Mesothelial cell of epicardium (in vitro differentiated cells): ENCODE data around the gene BARX2. TPM values are rescaled to one million over a fixed set of nuclear protein-coding genes. Genes with fewer than 3 reads are reported as not detected.

Source experiments
- DNase-seq, 2 experiments: peaks; one replicate each; pipeline ENCODE4 v3.0.0; 2021; ENCODE audit warnings: low spot score in 2 of 2; ENCODE audit not compliant: unreplicated experiment in 2 of 2
- H3K27ac Mint-ChIP-seq: 2 replicates; pipeline ENCODE4 v1.8.0; 2021; ENCODE audit warnings: mixed read lengths
- H3K27me3 Mint-ChIP-seq: 2 replicates; pipeline ENCODE4 v1.8.0; 2021; ENCODE audit warnings: low read depth, mixed read lengths
- H3K36me3 Mint-ChIP-seq: 2 replicates; pipeline ENCODE4 v1.8.0; 2021; ENCODE audit warnings: mixed read lengths
- H3K4me1 Mint-ChIP-seq: 2 replicates; pipeline ENCODE4 v1.8.0; 2021; ENCODE audit warnings: mixed read lengths
- H3K4me3 Mint-ChIP-seq: 2 replicates; pipeline ENCODE4 v1.8.0; 2021; ENCODE audit warnings: mild to moderate bottlenecking, moderate library complexity, mixed read lengths
- H3K9me3 Mint-ChIP-seq: 2 replicates; pipeline ENCODE4 v1.8.0; 2021; ENCODE audit warnings: mixed read lengths
- total RNA-seq: library from RNA; stranded (reverse); gene quantifications from 3 replicates; pipeline ENCODE4 v1.2.1, GENCODE V29; 2021
- TF ChIP-seq, protein P1 (sequence below): fragments of 200-600 bp; sonication (generic); IDR thresholded peaks from one replicate; pipeline ENCODE4 v1.5.0; 2021; ENCODE audit warnings: antibody characterized with exemption; ENCODE audit not compliant: unreplicated experiment

Gene BARX2
- total RNA-seq, 1 donor from 2014 or later: 69.9 TPM

DNA sequence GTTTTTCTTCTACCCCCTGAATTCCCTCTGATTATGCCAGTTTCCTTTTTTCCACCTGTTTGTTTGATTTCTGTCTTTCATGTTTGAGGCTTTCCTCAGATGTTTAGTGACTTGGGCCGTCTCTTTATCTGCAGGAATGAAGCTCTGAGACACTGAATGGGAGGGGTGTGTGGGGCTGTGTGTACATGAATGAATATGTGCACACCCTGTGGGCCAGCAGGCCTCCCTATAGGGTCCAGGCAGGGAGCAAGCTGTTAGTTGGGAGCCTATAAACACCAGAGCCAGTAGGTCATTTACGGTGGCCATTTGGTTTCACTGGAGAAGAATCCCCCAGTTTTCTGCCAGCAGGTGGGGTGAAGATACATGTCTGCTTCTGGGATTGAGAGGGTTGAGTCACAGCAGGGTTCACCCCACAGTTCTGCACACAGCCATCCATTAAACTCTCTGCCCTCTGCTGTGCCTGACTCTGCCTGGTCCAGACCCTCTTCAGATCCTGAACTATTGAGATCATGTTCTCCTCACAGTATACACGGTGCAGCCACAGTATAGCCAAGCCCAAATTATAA, 34.8 kb downstream of the BARX2 start:
- Mint-ChIP-seq H3K27ac (peak overlapping the region; percentile 48), H3K27me3 (no peaks in the 10 kb centered on the region), H3K4me1 (peaks cover 14% of the 10 kb centered on the region)

DNA sequence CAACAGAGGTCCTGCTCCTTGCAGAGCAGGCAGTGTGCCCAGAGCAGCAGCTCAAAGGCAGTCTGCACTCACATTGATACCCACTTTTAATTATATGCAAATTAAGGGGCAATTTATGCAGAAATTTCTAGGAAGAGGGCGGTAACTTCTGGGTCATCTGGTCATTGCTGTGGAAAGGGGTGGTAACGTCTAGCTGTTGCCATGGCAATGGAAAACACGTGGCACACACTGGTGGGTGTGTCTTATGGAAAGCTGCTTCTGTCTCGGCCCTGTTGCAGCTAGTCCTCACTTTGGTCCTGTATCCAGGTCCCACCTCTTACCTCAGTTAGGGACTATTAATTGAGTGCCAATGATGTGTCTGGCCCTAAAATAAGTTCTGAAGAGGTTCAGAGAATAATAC, 36.8 kb downstream of the BARX2 start:
- no peak overlapping the region for H3K27ac Mint-ChIP-seq
- TF ChIP-seq, protein P1, sequence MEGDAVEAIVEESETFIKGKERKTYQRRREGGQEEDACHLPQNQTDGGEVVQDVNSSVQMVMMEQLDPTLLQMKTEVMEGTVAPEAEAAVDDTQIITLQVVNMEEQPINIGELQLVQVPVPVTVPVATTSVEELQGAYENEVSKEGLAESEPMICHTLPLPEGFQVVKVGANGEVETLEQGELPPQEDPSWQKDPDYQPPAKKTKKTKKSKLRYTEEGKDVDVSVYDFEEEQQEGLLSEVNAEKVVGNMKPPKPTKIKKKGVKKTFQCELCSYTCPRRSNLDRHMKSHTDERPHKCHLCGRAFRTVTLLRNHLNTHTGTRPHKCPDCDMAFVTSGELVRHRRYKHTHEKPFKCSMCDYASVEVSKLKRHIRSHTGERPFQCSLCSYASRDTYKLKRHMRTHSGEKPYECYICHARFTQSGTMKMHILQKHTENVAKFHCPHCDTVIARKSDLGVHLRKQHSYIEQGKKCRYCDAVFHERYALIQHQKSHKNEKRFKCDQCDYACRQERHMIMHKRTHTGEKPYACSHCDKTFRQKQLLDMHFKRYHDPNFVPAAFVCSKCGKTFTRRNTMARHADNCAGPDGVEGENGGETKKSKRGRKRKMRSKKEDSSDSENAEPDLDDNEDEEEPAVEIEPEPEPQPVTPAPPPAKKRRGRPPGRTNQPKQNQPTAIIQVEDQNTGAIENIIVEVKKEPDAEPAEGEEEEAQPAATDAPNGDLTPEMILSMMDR: no peak
- no peak for DNase-seq
- no peaks in the 10 kb centered on the region for H3K27me3 Mint-ChIP-seq
- no peaks in the 10 kb centered on the region for H3K9me3 Mint-ChIP-seq
- H3K36me3 Mint-ChIP-seq: peaks cover 3% of the 10 kb centered on the region
- H3K4me1 Mint-ChIP-seq: peaks cover 22% of the 10 kb centered on the region
- H3K4me3 Mint-ChIP-seq: no peak overlapping the region

More for the DNA sequence above, 34.8 kb downstream of the BARX2 start:
- TF ChIP-seq, protein P1: no peak
- DNase-seq: no peak
- Mint-ChIP-seq H3K36me3 (peaks cover 3% of the 10 kb centered on the region), H3K9me3 (no peaks in the 10 kb centered on the region), H3K4me3 (no peak overlapping the region)

DNA sequence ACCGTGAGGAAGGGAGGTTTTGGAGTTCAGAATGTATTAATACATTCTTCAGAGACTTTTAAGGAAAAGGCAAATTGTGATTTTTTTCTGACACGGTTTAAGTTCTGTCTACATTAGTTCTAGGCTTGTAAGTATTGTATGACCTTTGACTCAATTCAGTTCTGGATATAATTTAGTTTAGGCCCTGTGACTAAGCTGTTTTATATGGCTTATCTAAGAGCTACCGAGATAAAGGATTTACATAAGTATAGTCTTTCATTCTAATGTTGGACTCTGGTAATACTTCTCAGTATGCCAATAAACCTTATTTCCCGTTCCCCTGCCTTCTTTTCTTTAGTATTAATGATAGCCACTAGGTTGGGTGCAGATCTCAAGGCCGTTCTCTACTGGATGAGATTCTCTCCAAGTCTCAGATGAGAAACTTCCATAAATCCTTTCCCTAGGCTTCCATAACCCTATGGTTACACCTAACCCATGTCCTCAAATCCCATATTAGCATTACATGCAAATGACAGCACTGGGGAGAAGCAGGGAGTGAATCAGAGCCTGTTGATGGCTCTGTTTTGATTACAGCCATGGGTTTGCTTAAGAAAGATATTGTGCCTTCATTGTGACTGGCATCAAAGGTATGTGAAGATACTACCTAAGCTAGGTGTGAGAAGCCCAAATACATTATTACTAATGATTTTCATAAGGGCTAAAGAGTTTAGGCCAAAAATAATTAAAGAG, 38.7 kb downstream of the BARX2 start:
- no peak overlapping the region for H3K4me3 Mint-ChIP-seq
- no peak for DNase-seq
- no peaks in the 10 kb centered on the region for H3K27me3 Mint-ChIP-seq
- peaks cover 2% of the 10 kb centered on the region for H3K36me3 Mint-ChIP-seq
- no peaks in the 10 kb centered on the region for H3K9me3 Mint-ChIP-seq
- TF ChIP-seq, protein P1: no peak
- peak overlapping the region; percentile 23 for H3K27ac Mint-ChIP-seq
- H3K4me1 Mint-ChIP-seq: peaks cover 40% of the 10 kb centered on the region

DNA sequence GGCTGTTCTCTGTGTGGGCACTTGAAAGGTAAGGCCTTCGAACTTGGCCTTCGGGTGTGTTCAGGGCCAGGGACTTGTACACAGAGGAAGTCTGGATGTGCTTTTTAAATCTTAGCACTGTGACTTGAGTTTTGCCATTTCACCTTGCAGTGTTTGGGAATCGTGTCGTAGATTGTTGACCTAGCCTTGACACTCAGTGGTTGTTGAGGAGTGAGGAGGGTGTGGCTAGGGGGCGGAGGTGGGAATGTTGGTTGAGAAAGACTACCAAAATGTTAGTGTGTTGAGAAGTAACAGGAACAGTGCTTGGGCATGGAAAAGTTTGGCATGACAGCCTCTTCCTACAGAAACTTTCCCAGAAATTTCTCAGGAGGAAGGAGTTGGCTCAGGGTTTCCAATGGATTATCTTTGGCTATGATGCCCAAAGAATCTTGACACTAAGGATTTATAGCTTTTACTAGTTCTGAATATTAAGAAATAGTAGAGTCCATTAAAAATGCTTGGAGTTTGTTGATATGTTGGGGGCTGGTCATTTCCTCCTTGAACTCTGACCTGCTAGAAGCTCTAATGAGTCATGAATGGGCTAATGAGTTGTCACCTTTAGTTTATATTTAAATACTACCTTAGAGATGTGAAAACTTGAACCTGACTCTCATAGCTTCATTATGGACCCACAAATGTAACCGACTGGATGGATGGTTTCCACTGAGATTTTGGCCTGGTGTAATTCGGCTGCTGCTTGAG, 40.6 kb downstream of the BARX2 start:
- peak overlapping the region; percentile 28 for H3K27ac Mint-ChIP-seq
- no peak for DNase-seq
- no peaks in the 10 kb centered on the region for H3K9me3 Mint-ChIP-seq
- peaks cover 41% of the 10 kb centered on the region for H3K4me1 Mint-ChIP-seq
- no peak overlapping the region for H3K4me3 Mint-ChIP-seq
- peaks cover 2% of the 10 kb centered on the region for H3K36me3 Mint-ChIP-seq
- no peaks in the 10 kb centered on the region for H3K27me3 Mint-ChIP-seq
- TF ChIP-seq, protein P1: no peak

DNA sequence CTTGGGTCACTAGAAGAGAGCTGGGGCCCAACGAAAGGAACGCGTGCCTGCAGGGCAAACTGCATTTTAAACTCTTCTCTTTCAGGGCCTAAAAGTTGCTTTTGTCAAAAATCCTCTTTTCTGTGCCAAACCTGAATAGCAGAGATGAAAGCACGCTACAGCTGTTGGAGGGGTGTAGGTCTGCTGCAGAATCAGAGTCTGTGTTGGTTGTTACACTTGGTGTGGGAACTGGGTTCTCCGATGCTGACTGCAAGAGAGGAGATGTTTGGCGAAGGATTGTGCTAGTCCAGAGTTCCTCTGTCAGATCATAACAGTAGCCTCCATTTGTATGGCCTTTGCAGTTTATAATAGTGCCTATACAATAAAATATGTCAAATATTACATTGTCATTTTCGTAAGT, 41.8 kb downstream of the BARX2 start:
- H3K4me3 Mint-ChIP-seq: no peak overlapping the region
- peak overlapping the region; percentile 70 for H3K27ac Mint-ChIP-seq
- H3K36me3 Mint-ChIP-seq: peaks cover 2% of the 10 kb centered on the region
- DNase-seq: no peak
- H3K9me3 Mint-ChIP-seq: no peaks in the 10 kb centered on the region
- H3K4me1 Mint-ChIP-seq: peaks cover 41% of the 10 kb centered on the region
- H3K27me3 Mint-ChIP-seq: no peaks in the 10 kb centered on the region
- TF ChIP-seq, protein P1: no peak
